ENCODE data around the gene RPS26.

- TF ChIP-seq POLR2A (IDR thresholded peaks at IDR 0.05) = no peak
- no peak for TF ChIP-seq CTCF (IDR thresholded peaks at IDR 0.05)
- TF ChIP-seq EP300 (IDR thresholded peaks at IDR 0.05; ENCODE audit: low read depth) = no peak
- TF ChIP-seq POLR2AphosphoS5 (IDR thresholded peaks at IDR 0.05) = no peak
Observed at GRCh38 chr12:56011509-56012090, 30.1 kb upstream of the RPS26 start.
